NCI-H146 treated with DMSO at 0.1 percent for 48 hours (cell line): ENCODE data around the gene CLCNKA.
"Not testable (repeated sequence)": the region's sequence is repeated elsewhere in the genome, so short reads cannot be mapped to it uniquely, and the experiment has no call there.

Experiments
- DNase-seq: peaks from one replicate; lab custom pipeline; 2025; ENCODE audit not compliant: unreplicated experiment; lab: John Stamatoyannopoulos, UW

Gene CLCNKA

DNA sequence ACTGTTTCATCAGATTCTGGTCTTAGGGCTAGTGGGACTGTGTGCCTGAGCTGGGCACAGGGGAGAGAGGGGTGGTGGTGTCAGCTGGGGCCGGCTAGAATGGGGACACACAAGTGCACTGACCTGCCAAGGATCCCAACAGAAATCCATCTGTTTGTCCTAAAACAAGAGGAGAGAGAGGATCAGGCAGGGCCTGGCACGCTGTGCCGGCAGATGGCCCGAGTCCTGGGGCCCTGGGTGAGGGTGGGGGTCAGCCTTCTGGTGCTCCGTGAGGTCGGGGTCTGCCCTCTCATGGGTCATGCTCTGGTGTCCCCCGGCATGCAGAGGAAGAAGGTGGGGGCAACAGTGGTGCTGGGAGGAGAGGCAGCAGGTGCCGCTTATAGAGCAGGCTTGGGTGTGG lies 18.0 kb downstream of the CLCNKA start:
- not testable (repeated sequence) for DNase-seq

DNA sequence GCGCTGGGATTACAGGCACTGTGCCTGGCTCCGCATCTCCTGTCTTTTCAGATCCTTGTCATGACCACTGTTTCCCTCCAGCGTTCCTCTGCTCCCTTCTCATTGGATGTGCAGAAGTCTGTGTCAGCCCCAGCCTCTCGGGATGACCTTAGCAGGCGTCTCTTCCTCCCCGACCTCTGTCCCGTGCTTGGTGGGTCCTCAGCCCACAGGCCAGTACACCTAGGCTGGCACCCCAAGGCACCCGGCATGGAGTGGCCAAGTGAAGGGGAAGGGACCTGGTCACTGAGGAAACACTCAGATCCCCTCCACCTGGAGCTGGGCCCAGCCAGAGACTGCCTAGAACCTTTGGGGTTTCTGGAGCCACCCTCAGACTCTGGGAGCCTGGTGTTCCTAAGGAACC lies 19.4 kb downstream of the CLCNKA start:
- DNase-seq, result no peak

DNA sequence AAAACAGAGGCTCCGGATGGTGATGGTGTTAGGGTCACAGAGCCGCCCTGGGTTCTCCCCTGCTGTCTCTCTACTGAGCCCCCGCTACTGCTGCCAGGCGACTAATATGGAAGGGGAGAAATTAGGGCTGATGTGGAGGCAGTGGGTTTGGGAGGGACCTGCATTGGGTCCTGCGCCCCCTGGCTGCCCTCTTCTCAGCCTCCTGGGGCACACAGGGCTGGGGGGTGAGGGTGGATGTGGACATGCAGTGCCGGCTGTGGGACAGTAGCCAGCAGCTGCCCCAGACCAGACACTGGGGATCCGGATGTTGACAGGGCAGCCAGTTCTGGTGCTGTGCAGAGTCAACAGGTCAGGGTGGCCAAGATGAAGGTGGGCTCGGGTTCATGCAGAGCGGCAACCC lies 20.3 kb downstream of the CLCNKA start:
- no peak for DNase-seq

DNA sequence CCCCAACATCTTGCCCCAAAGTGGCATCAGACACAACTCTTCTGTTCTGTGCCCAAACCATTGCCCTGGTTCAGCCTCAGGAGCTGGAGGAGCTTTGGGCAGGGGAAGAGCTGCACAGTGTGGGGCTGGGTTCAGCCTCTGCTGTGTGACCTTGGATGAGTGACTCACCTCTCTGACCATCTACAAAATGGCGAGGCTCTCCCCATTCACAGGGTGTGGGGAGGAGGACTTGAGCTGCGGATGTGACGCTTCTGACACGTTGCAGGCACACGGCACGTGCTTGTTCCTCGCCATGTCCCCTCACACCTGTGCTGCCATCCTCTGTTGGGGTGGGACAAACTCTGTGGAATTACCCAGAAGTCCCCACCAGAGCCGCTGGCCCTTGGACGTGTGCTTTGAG lies 20.8 kb downstream of the CLCNKA start:
- DNase-seq, result not testable (repeated sequence)

DNA sequence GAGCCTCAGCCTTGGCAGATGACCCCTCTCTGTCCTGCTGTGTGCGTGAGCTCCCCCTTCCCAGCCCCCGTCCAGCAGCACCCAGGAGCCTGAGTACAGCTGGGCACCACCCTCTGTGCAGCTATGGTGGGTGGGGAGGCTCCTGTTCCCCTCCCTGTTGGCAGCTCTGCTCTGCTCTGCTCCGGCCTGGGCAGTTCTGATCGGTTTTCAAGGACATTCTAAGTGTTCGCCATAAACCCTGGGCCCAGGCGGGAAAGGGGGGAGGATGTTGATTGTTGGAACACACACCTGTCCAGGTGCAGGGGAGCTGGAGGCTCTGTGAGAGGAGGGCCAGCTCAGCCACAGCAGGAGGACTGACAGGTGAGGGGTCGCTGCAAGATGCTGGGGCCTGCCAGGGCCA lies 21.7 kb downstream of the CLCNKA start, which contains the start of gene CLCNKB:
CLCNKB (plus strand) TSS at position 262 of the 400 bp plus-strand sequence. CDS start 711 bp downstream, outside the sequence.
- DNase-seq, result no peak

DNA sequence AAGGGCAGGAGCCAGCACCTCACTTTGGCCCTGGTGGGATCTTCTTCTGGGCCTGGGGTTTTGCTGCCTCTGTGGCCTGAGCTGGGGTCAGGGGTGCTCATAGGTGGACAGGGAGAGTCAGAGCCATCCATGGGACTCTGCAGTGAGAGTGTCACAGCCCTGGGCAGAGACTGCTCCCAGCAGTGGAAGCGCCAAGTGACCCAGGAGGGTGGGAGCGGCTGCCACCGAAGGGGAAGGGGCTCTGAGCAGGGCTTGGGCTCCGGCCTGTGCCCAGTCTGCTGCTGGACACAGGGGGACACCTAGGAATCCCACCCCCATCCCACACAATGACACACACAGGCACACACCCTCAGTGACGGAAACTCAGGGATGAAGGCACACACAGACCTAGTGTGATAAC lies 22.1 kb downstream of the CLCNKA start:
- DNase-seq, result no peak

DNA sequence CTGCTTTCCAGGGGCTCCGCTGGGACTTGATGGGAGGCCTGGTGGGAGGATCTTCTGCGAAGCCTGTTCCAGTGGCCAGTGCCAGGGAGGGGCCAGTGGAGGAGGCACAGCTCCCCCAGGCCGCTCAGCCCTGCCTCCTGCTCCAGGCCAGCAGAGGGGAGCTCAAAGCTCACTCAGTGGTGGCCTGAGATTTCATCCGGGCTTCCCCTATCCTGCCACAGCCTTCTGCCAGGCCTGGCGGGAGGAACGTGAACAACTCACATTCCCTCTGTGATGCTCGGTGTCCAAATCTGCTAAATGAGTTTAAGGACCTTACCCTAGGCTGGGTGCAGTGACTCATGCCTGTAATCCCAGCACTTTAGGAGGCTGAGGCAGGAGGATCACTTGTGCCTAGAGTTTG lies 25.0 kb downstream of the CLCNKA start:
- no peak for DNase-seq

DNA sequence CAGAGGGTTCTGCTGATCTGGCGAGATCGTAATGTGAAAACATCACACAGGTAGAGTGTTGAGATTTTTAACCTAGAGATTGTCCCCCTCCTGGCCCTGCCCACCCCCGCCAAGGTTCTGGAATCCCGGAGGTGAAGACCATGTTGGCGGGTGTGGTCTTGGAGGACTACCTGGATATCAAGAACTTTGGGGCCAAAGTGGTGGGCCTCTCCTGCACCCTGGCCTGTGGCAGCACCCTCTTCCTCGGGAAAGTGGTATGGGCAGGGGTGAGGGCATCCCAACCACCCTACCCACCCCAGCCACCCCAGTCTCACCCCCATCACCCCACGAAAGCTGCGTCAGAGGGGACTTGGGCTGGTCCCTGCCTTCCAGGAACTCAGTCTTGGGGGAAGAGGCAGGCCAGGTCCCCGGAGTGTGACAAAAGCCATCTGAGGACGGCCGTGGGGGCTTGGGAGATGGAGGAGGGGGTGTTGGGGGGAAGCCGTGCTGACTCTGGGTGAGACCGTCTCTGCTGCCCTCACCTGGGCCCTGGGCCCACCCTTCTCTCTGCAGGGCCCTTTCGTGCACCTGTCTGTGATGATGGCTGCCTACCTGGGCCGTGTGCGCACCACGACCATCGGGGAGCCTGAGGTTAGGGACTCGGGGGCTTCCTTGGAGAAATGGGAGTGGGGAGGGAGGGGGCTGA lies 26.1 kb downstream of the CLCNKA start:
- DNase-seq, result no peak

DNA sequence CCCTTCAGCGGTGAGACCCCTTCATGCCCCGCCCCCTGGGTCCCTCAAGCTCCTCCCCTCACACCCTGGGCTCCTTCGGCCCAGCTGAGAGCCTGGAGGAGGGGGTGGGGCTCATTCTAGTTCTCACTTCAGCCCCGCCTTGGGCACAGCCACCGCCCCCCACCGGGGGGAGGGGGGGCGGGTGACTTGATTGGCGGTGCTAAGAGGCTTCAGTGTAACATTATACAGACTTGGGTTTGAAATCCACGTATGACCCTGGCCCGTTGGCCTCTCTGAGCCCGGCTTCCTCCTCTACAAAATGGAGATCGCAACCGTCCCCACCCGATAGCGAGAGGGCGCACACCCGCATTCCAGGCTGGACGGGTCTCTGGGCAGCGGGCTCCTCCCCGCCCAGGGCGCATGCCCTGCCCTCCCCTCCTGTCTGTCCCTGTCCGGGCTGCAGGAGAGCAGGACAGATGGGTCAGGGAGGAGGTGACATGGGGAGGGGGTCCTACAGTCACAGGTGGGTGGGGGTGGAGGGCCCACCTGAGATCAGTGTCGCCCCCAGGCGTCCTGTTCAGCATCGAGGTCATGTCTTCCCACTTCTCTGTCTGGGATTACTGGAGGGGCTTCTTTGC lies 26.8 kb downstream of the CLCNKA start:
- DNase-seq, result peak; percentile 46

DNA sequence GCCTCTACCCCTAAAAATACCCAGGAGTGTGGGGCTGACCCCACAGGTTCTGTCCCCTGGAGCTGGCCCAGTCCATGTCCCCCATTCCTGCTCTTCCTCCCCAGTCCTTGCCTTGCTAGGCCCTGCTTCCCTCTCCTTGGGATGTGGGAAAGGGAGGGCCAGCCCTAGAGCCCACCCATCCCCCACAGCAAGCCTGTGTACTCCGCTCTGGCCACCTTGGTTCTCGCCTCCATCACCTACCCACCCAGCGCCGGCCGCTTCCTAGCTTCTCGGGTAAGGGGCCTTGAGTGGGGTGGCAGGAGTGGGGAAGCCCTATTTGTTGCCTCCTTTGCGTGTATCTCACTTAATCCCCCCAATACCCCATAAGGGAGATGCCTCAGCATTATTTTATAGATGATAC lies 28.5 kb downstream of the CLCNKA start:
- DNase-seq, result no peak

DNA sequence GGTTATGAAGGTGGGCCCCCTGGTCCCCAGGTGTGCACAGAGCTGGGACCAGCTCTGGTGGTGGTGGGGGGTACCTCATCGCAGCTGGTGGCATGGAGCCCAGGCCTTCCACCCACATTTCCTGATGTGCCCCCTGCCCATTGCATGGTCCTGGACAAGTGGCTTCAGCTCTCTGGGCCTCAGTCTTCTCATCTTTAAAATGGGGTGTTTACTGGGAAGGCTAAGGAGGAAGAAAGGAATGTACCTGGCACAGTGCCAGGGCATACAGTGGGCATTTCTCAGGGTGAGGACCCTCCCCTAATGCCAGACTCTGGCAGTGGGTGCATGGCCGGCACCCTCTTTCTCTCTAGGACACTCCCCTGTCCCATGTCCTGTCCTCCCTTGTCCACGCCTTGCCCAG lies 29.2 kb downstream of the CLCNKA start:
- no peak for DNase-seq

DNA sequence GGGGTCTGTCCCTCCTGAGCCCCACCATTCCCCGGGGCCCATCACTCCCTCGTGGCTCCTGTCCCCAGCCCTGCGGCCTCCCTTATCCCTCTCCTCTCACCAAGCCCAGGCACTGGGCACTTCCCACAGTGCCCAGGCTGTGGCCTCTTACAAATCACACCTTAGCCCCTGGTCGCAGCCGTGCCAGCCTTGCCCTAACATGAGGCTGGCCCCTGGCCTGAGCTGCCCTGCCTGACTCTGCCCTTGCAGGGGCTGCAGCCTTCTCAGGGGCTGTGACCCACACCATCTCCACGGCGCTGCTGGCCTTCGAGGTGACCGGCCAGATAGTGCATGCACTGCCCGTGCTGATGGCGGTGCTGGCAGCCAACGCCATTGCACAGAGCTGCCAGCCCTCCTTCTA lies 30.1 kb downstream of the CLCNKA start:
- not testable (repeated sequence) for DNase-seq

DNA sequence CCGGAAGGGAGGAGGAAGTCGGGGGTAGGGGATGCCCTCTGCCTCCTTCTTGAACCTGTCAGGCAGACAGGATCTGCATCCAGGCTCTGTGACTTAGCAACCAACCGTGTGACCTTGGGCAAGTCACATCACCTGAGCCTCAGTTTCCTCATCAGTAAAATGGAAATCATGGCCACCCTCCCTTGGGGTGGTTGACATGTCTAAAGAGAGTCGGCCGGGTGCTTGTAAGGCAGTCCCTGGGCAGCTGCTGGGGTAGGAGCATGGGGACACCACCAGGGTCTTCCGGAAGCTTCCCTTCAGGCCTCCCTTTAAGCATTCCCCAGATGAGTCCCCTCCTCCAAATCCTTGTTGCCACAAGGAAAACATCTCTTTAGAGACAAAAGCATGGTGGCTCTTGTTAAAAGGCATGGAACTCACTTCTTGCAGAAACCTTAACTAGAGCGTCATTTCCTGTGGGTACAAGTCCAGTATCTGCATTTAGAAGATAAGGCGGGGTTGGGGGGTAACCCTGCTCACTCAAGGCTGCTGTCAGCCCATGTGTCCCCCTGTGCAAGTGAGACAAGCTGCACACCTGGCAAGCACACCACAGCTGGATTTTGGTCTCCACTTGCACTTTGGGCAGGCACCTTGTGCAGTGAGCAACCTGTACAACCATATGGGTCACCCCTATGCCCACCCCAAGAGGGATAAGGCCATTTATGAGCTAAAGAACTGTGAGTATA lies 32.1 kb downstream of the CLCNKA start:
- no peak for DNase-seq

DNA sequence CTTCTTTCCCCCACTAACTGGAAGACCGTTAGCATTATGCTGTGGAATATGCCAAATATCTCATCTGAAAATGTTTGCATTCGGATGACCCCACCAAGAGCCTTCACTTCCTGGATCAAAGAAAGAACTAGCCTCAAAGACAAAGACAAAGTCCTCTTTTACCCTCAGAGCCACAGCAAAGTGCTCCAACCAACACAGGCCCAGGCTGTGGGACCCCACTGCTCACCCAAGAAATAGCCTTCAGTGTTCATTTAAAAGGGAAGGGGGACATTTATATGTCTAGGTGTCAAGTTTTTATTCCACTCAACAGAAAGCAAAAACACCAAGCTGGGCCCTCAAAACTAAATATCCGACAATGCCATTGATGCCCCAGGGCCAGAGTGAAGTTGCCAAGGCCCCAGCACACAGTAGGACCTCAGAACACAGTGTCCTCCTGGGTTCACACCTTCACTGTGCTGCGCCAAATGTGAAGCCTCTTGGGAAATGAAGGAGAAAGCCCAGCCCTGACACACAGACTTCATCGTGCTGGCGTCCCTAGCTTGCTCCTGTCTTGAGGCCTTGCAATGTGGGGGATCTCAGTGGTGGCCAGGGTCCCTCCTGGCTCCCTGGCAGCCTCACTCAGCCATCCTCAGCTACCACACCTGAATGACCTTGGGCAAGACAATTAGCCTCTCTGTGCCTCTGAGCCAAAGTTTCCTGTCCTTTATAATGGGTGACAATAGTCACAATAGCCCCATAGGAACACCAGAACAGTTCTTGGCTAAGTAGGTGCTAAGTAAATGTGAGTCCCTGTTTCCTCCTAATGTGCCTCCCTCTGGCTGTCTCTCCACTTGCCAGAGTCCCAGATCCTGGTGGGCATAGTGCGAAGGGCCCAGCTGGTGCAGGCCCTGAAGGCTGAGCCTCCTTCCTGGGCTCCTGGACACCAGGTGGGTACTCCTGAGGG lies 33.0 kb downstream of the CLCNKA start:
- DNase-seq, result no peak

DNA sequence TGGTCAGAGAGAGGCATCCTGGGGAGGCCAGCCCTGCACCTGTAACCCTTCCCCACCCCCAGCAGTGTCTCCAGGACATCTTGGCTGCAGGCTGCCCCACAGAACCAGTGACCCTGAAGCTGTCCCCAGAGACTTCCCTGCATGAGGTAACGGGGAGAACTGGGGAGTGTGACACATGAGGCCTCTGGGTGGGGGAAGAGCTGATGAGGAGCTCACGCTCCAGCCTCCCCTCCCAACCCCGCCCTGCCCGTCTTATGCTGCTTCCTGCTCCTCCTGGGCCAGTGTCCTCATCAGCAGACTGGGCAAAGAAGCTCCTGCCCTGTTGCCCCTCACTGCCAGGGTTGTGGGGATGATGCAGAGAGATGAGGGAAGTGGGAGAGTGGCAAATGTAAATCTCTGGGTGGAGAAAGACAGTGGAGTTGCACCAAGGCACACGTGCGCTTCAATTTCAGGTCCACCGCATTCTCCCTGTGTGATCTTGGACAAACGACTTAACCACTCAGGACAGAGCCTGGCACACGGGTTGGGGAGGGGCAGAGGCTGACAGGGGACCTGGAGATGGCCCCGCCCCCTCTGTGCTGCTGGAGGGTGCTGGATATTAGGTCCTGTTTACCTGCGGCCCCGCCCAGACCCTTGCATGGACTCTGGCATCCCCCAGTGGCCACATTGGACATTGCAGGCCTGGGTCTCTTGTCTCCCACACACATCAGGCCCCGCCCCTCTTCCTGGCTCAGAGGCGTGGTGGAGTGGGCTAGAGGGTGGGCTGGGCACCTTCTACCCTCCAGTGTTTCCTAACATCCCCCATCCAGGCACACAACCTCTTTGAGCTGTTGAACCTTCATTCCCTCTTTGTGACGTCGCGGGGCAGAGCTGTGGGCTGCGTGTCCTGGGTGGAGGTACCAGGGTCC lies 34.0 kb downstream of the CLCNKA start:
- DNase-seq, result peak; percentile 29

DNA sequence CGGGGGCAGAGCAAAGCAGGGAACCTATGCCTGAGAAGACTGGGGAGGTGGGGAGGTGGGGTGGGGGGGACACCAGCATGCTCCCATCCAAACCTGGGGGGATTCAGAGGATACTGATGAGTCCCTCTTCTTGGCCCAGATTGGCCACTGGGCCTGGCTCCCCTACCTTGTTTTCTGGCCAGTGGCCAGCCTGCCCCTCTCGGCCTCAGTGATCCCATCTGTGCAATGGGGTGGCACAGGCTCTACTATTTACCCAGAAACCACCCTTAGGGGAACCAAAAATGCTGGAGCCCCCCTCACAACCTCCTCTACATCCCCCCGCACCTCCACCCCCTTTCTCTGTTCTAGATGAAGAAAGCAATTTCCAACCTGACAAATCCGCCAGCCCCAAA lies 34.7 kb downstream of the CLCNKA start:
- not testable (repeated sequence) for DNase-seq

DNA sequence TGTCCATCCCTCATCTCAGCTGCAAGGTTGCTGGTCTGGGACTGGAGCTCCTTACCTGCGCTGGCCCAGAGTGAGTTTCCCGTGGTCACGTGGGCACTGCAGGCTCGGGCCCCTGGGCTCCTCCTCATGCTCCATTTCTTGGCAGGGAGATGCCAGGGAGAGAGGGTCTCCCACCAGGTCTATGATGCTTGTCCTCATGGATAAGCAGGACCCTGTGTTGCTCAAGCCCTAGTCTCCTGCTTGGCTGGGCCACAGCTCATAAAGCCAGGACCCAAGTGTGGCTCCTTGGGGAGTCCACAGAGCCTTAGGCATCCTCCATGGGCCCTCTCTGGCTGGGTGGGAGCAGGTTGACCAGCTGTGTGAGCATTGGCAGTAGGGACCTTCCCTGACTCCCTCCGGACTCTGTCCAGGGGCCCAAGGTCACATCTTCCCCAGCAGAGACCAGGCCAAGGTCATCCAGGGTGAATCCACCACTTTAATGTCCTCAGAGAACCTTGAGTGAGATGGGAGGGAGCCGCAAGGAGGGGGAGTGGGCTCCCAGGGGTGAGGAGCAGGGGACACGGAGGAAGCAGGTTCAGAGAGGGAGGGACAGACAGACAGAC lies 35.6 kb downstream of the CLCNKA start:
- not testable (repeated sequence) for DNase-seq

DNA sequence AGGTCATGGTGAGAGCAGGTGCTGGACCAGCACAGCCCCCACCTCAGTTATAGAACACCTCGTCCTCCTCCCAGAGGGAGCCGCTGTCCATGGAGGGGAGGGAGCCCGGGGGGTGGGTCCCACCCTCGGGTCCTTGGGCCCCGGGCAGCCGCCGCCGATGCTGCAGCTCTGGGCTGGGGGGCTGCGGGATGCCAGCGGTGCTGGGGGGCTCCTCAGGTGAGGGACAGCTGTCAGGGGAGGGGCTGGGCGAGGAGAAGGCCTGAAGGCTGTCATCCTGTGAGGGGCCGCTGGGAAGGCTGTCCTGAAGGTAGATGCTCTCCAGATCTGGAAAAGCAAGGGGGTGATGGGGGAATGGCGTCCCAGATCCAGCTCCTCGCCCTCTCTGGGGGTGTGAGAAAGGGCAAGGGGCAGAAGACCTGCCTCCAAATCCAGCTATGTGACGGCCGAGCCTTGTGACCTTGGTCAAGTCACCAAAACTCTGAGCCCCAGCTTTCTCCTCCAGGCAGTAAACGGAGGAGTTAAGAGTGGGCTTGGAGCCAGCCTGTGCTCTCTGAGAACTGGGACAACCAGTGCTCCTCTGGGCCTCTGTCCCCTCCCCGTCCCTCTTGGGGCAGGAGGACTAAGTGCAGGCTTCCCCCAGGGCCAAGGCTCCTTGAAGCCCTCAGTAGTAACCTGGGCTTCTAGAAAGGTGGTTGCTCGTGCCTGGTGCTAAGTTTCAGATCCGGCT lies 36.7 kb downstream of the CLCNKA start:
- DNase-seq, result not testable (repeated sequence)

DNA sequence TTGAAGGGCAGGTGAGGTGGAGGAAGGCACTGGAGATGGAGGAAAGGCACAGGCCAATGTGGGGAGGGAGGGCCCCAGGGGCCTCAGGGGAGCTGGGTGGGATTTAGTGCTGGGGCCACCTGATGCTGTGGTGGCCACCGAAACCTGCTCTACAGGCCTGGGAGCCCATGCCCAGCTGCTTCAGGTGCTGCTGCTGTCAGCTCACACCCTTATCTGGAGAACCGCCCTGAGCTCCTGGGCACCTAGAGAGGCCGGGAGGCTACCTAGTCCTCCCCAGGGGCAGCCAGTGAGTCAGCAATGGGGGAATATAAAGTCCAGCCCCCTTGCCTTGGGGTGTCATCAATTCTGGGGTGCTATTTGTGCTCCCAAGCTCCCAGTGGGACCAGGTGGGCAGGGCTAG lies 39.4 kb downstream of the CLCNKA start:
- no peak for DNase-seq
